SHP77 (cell line): ENCODE data around the gene SST.

ENCODE experiments used
- DNase-seq, 2 experiments: peaks; one replicate each; lab custom pipeline; 2025; lab: John Stamatoyannopoulos, UW

Gene SST

GRCh38 chr3:187669675-187670504, at the start of gene SST:
Gene SST, minus strand, starts transcription at chr3:187670394. Its CDS starts 103 bp downstream, at chr3:187670291.
- DNase-seq: no peak

GRCh38 chr3:187719628-187720336, 49.6 kb upstream of the SST start:
- no peak for DNase-seq

GRCh38 chr3:187718802-187719201, 48.6 kb upstream of the SST start:
- DNase-seq: no peak

GRCh38 chr3:187717572-187717971, 47.4 kb upstream of the SST start:
- DNase-seq: no peak

- DNase-seq: peak; percentile 40 to 54
These were observed 44.3 kb upstream of the SST start for GRCh38 chr3:187714404-187714979.

GRCh38 chr3:187713504-187713903, 43.3 kb upstream of the SST start:
- peak; percentile 1 to 9 for DNase-seq

GRCh38 chr3:187709155-187709554, 39.0 kb upstream of the SST start:
- DNase-seq: peak in 1 of 2 experiments; percentile 6

- no peak for DNase-seq
These were observed 38.5 kb upstream of the SST start for GRCh38 chr3:187708696-187709095.

GRCh38 chr3:187706971-187707370, 36.8 kb upstream of the SST start:
- no peak for DNase-seq

- DNase-seq: no peak
These were observed 35.0 kb upstream of the SST start for GRCh38 chr3:187705164-187705563.

- no peak for DNase-seq
These were observed 32.4 kb upstream of the SST start, which contains the start of gene RTP2 for GRCh38 chr3:187702507-187703033. Gene RTP2, minus strand, starts transcription at chr3:187702557. Its CDS starts 429 bp downstream, at chr3:187702128.

- no peak for DNase-seq
These were observed 30.1 kb upstream of the SST start for GRCh38 chr3:187700249-187700648.

GRCh38 chr3:187698499-187699399, 28.6 kb upstream of the SST start:
- no peak for DNase-seq

- no peak for DNase-seq
These were observed 25.8 kb upstream of the SST start for GRCh38 chr3:187696021-187696420.

- no peak for DNase-seq
These were observed 25.3 kb upstream of the SST start for GRCh38 chr3:187695449-187695848.

GRCh38 chr3:187694801-187695200, 24.6 kb upstream of the SST start:
- DNase-seq: no peak

GRCh38 chr3:187693431-187693830, 23.2 kb upstream of the SST start:
- no peak for DNase-seq

- DNase-seq: no peak
These were observed 19.8 kb upstream of the SST start for GRCh38 chr3:187689984-187690383.

- no peak for DNase-seq
These were observed 16.6 kb upstream of the SST start for GRCh38 chr3:187686621-187687273.

GRCh38 chr3:187685948-187686347, 15.8 kb upstream of the SST start:
- DNase-seq: no peak

- no peak for DNase-seq
These were observed 14.7 kb upstream of the SST start for GRCh38 chr3:187684880-187685279.
